Fibroblast of skin of right quadriceps (primary cell): ENCODE measurements around the gene MAS1.

ENCODE experiments used
- DNase-seq: peaks from one replicate; pipeline ENCODE4 v3.0.0-alpha.2; 2013

Gene MAS1

GRCh38 chr6:159880412-159880975 lies 10.3 kb upstream of the MAS1 start:
- no peak for DNase-seq

GRCh38 chr6:159884720-159885119 lies 6.1 kb upstream of the MAS1 start:
- DNase-seq, result no peak

- DNase-seq, result no peak
Measured at GRCh38 chr6:159886270-159886669, 4.5 kb upstream of the MAS1 start.

- DNase-seq, result no peak
Measured at GRCh38 chr6:159887146-159887545, 3.6 kb upstream of the MAS1 start.

GRCh38 chr6:159887761-159888160 lies 3.0 kb upstream of the MAS1 start:
- DNase-seq, result no peak

- no peak for DNase-seq
Measured at GRCh38 chr6:159890201-159890600, 587 bp upstream of the MAS1 start.

GRCh38 chr6:159892053-159892452 lies 1.3 kb downstream of the MAS1 start:
- DNase-seq, result no peak

GRCh38 chr6:159893064-159893463 lies 2.3 kb downstream of the MAS1 start:
- no peak for DNase-seq

- DNase-seq, result no peak
Measured at GRCh38 chr6:159894991-159895390, 4.2 kb downstream of the MAS1 start.

GRCh38 chr6:159897603-159898002 lies 6.8 kb downstream of the MAS1 start:
- no peak for DNase-seq

GRCh38 chr6:159898519-159898918 lies 7.7 kb downstream of the MAS1 start:
- DNase-seq, result no peak

GRCh38 chr6:159899994-159900745 lies 9.4 kb downstream of the MAS1 start:
- DNase-seq, result peak; percentile 94

- DNase-seq, result peak; percentile 28
Measured at GRCh38 chr6:159902620-159903019, 11.8 kb downstream of the MAS1 start.

GRCh38 chr6:159904497-159904911 lies 13.7 kb downstream of the MAS1 start:
- no peak for DNase-seq

- no peak for DNase-seq
Measured at GRCh38 chr6:159906400-159906799, 15.6 kb downstream of the MAS1 start.

GRCh38 chr6:159908535-159908934 lies 17.7 kb downstream of the MAS1 start:
- no peak for DNase-seq

GRCh38 chr6:159908979-159909378 lies 18.2 kb downstream of the MAS1 start:
- no peak for DNase-seq

- no peak for DNase-seq
Measured at GRCh38 chr6:159910342-159910741, 19.6 kb downstream of the MAS1 start.

- no peak for DNase-seq
Measured at GRCh38 chr6:159913375-159913774, 22.6 kb downstream of the MAS1 start.

- no peak for DNase-seq
Measured at GRCh38 chr6:159913862-159914564, 23.2 kb downstream of the MAS1 start.

- DNase-seq, result no peak
Measured at GRCh38 chr6:159914565-159914923, 23.8 kb downstream of the MAS1 start.

- DNase-seq, result no peak
Measured at GRCh38 chr6:159915397-159915796, 24.6 kb downstream of the MAS1 start.

- no peak for DNase-seq
Measured at GRCh38 chr6:159916237-159916636, 25.4 kb downstream of the MAS1 start.

- DNase-seq, result no peak
Measured at GRCh38 chr6:159916752-159917151, 26.0 kb downstream of the MAS1 start.
